CD4-positive, alpha-beta T cell (primary cell): ENCODE data around the gene CLSTN1. TPM values are rescaled to one million over a fixed set of nuclear protein-coding genes. Genes with fewer than 3 reads are reported as not detected.

Experiments
- ATAC-seq: fragments of 200-7000 bp; cut with Tn5 transposase; one replicate; pipeline ENCODE4 v1.10.0; 2022; ENCODE audit warnings: mild to moderate bottlenecking; ENCODE audit not compliant: poor library complexity
- CTCF ChIA-PET: fragments of 350-600 bp; sonication (Branson Sonifier 250); formaldehyde crosslinking; loops from one replicate; lab custom pipeline; 2021; ENCODE audit warnings: antibody characterized with exemption, inconsistent platforms; lab: Charles Lee
- POLR2A ChIA-PET: fragments of 350-600 bp; sonication (Branson Sonifier 250); formaldehyde crosslinking; loops from one replicate; lab custom pipeline; 2021; ENCODE audit warnings: antibody characterized with exemption, inconsistent platforms; lab: Charles Lee
- DNase-seq, 14 experiments: peaks; one replicate each; pipeline ENCODE4 v3.0.0-alpha.2; 2013 to 2020; ENCODE audit warnings: mixed read lengths in 2 of 14
- H3K27ac ChIP-seq, 2 donors: one replicate each; pipeline versions ENCODE4 v1.5.1 to v1.7.0; 2013; ENCODE audit warnings: low read length in 2 of 2, low read depth in 1 of 2, mild to moderate bottlenecking in 1 of 2
- H3K27me3 ChIP-seq, 2 experiments: 1 replicate in 1 of 2; 2 replicates in 1 of 2; pipeline versions ENCODE4 v1.6.1 to v1.7.0; 2013; ENCODE audit warnings: low read length in 2 of 2, control low read depth in 1 of 2, mild to moderate bottlenecking in 1 of 2, moderate library complexity in 1 of 2; ENCODE audit not compliant: insufficient read depth in 2 of 2, control insufficient read depth in 1 of 2
- H3K36me3 ChIP-seq: one replicate; pipeline ENCODE4 v1.6.1; 2013; ENCODE audit warnings: low read length, control low read depth; ENCODE audit not compliant: insufficient read depth
- H3K4me1 ChIP-seq: one replicate; pipeline ENCODE4 v1.6.1; 2013; ENCODE audit warnings: low read length, control low read depth; ENCODE audit not compliant: insufficient read depth
- H3K4me3 ChIP-seq: one replicate; pipeline ENCODE4 v1.5.1; 2013; ENCODE audit warnings: mild to moderate bottlenecking, low read length, moderate library complexity
- H3K9me3 ChIP-seq, 2 experiments: 1 replicate in 1 of 2; 2 replicates in 1 of 2; pipeline versions ENCODE4 v1.6.1 to v1.7.0; 2013; ENCODE audit warnings: low read length in 2 of 2, mild to moderate bottlenecking in 2 of 2, control low read depth in 1 of 2, moderate library complexity in 1 of 2; ENCODE audit not compliant: control insufficient read depth in 1 of 2, insufficient read depth in 1 of 2
- H3K27ac Mint-ChIP-seq: one replicate; pipeline ENCODE4 v1.8.0; 2020; ENCODE audit warnings: mixed read lengths
- H3K27me3 Mint-ChIP-seq: one replicate; pipeline ENCODE4 v1.8.0; 2021; ENCODE audit warnings: mixed read lengths
- H3K36me3 Mint-ChIP-seq: one replicate; pipeline ENCODE4 v1.8.0; 2021; ENCODE audit warnings: low read depth, mixed read lengths
- H3K4me1 Mint-ChIP-seq: one replicate; pipeline ENCODE4 v1.8.0; 2021; ENCODE audit warnings: low read depth, mixed read lengths
- H3K4me3 Mint-ChIP-seq: one replicate; pipeline ENCODE4 v1.8.0; 2020; ENCODE audit warnings: mild to moderate bottlenecking, mixed read lengths
- H3K9me3 Mint-ChIP-seq: one replicate; pipeline ENCODE4 v1.8.0; 2020; ENCODE audit warnings: mixed read lengths
- CTCF ChIP-seq: fragments of 200-600 bp; IDR thresholded peaks from one replicate; pipeline ENCODE4 v1.8.0; 2022; ENCODE audit warnings: antibody characterized with exemption, mild to moderate bottlenecking
- intact Hi-C, 2 experiments: fragments of 100-400 bp; cut with DNase I in 1 of 2; cut with micrococcal nuclease in 1 of 2; formaldehyde crosslinking; loops; one replicate each; pipeline versions ENCODE4 v1.15.1 to v1.9.0; 2023 to 2025; cut with DNase I, micrococcal nuclease
- total RNA-seq, 174 experiments: library from RNA in 2 of 174; stranded (reverse) in 2 of 174; gene quantifications; one replicate each; pipeline ENCODE4 v1.2.3 and lab custom pipeline; 2021 to 2026

The CLSTN1 gene
- total RNA-seq, 2 experiments from 2014 or later, result 66.8 to 68.1 TPM

- Mint-ChIP-seq H3K27me3 (no peaks in the 10 kb centered on the region), H3K36me3 (peaks cover 11% of the 10 kb centered on the region), H3K9me3 (no peaks in the 10 kb centered on the region), H3K4me3 (peak overlapping the region; percentile 88), H3K27ac (peak overlapping the region; percentile 84), H3K4me1 (peaks cover 41% of the 10 kb centered on the region)
- DNase-seq, result no peak
- intact Hi-C loops, result loop anchor here (2.0 to 5.0 kb wide), 3 partner anchors 40 to 587 kb away; partner anchors contain the start of gene TMEM201 (in 1 of the 2)
- ChIA-PET CTCF (no interaction called here), POLR2A (interaction anchor here (3.0 kb wide), 1 partner anchor 25 kb away, joined by 11 read pairs; no protein-coding TSS in a partner anchor)
- H3K27me3 ChIP-seq, result no peaks in the 10 kb centered on the region
- peak overlapping the region; percentile 72 for H3K4me3 ChIP-seq
- no peaks in the 10 kb centered on the region for H3K36me3 ChIP-seq
- ATAC-seq, result no peak
- TF ChIP-seq CTCF, result no peak
- peaks cover 0 to 6% of the 10 kb centered on the region in 2 experiments for H3K9me3 ChIP-seq
- peaks cover 40% of the 10 kb centered on the region for H3K4me1 ChIP-seq
- peak overlapping the region; percentile 57 to 67 for H3K27ac ChIP-seq
These were observed 931 bp upstream of the CLSTN1 start for GRCh38 chr1:9824702-9825089.

- no peak overlapping the region for H3K27ac Mint-ChIP-seq
- no peak for TF ChIP-seq CTCF
- POLR2A ChIA-PET, result interaction anchor here (0.6 to 0.9 kb wide), 2 partner anchors 170 to 195 kb away, joined by 3 read pairs; no protein-coding TSS in a partner anchor
- H3K4me1 ChIP-seq, result peaks cover 40% of the 10 kb centered on the region
- H3K9me3 ChIP-seq, result peaks cover 0 to 6% of the 10 kb centered on the region in 2 experiments
- no peaks in the 10 kb centered on the region for H3K36me3 ChIP-seq
- H3K36me3 Mint-ChIP-seq, result peaks cover 11% of the 10 kb centered on the region
- H3K27ac ChIP-seq, result no peak overlapping the region
- H3K4me1 Mint-ChIP-seq, result peaks cover 45% of the 10 kb centered on the region
- DNase-seq, result no peak
- no peak for ATAC-seq
- no peaks in the 10 kb centered on the region for H3K27me3 Mint-ChIP-seq
- peak overlapping the region; percentile 67 for H3K4me3 Mint-ChIP-seq
- no peaks in the 10 kb centered on the region for H3K9me3 Mint-ChIP-seq
- H3K4me3 ChIP-seq, result peak overlapping the region; percentile 87
- CTCF ChIA-PET, result interaction anchor here (0.5 kb wide), 1 partner anchor 75 kb away, joined by 5 read pairs; no protein-coding TSS in a partner anchor
- no peaks in the 10 kb centered on the region for H3K27me3 ChIP-seq
- intact Hi-C loops, result no loop called here
These were observed 147 bp downstream of the CLSTN1 start for GRCh38 chr1:9823693-9823942.

- H3K36me3 Mint-ChIP-seq, result peaks cover 11% of the 10 kb centered on the region
- no peaks in the 10 kb centered on the region for H3K27me3 Mint-ChIP-seq
- Histone ChIP-seq H3K36me3 (no peaks in the 10 kb centered on the region), H3K9me3 (peaks cover 0 to 6% of the 10 kb centered on the region in 2 experiments), H3K4me3 (peak overlapping the region; percentile 87), H3K27me3 (no peaks in the 10 kb centered on the region), H3K4me1 (peaks cover 40% of the 10 kb centered on the region), H3K27ac (no peak overlapping the region)
- peaks cover 45% of the 10 kb centered on the region for H3K4me1 Mint-ChIP-seq
- H3K4me3 Mint-ChIP-seq, result peak overlapping the region; percentile 99
- ATAC-seq (peak; percentile 12), DNase-seq (peak in 10 of 14 experiments; percentile 6 to 55 (median 28))
- intact Hi-C loops, result no loop called here
- CTCF ChIA-PET, result no interaction called here
- POLR2A ChIA-PET, result interaction anchor here (0.6 to 1.3 kb wide), 8 partner anchors 12 to 195 kb away, joined by 3 to 4 read pairs (median 3); no protein-coding TSS in a partner anchor
- H3K27ac Mint-ChIP-seq, result peak overlapping the region; percentile 94
- TF ChIP-seq CTCF, result no peak
- no peaks in the 10 kb centered on the region for H3K9me3 Mint-ChIP-seq
These were observed 670 bp downstream of the CLSTN1 start for GRCh38 chr1:9822897-9823692.
